ENCODE measurements around the gene MRPL20. TPM values are rescaled to one million over a fixed set of nuclear protein-coding genes. Genes with fewer than 3 reads are reported as not detected.

The MRPL20 gene
- polyA plus RNA-seq, 1 donor from 2014 or later = 204 TPM

GRCh38 chr1:1364266-1364665 lies 42.8 kb downstream of the MRPL20 start:
- Histone ChIP-seq H3K27ac (ENCODE audit: low read length) (no peak overlapping the region), H3K4me3 (ENCODE audit: low read length) (no peak overlapping the region), H3K9me3 (ENCODE audit: low read length) (no peaks in the 10 kb centered on the region), H3K27me3 (ENCODE audit: insufficient read depth, low read depth, low read length) (no peaks in the 10 kb centered on the region), H3F3A (ENCODE audit: insufficient read depth, low read length, poor library complexity, severe bottlenecking) (no peaks in the 10 kb centered on the region), H3K4me2 (ENCODE audit: low read length) (no peak overlapping the region), H4K20me1 (ENCODE audit: insufficient read depth) (no peaks in the 10 kb centered on the region), H3K9me2 (ENCODE audit: insufficient read depth, low read length) (no peaks in the 10 kb centered on the region), H3K9ac (ENCODE audit: low read length) (no peak overlapping the region), H2AFZ (ENCODE audit: low read depth, low read length) (no peak overlapping the region), H3K36me3 (ENCODE audit: insufficient read depth, low read length) (no peaks in the 10 kb centered on the region), H3K79me2 (replicated peaks; ENCODE audit: insufficient read depth, low read length) (no peaks in the 10 kb centered on the region)
- TF ChIP-seq EP300 (conservative IDR thresholded peaks at IDR 0.05; ENCODE audit: poor library complexity, severe bottlenecking) = no peak
- TF ChIP-seq SMC3 (conservative IDR thresholded peaks at IDR 0.05; ENCODE audit: poor library complexity) = no peak
- TF ChIP-seq RAD21 (conservative IDR thresholded peaks at IDR 0.05) = no peak
- no peak for TF ChIP-seq POLR2AphosphoS5 (IDR thresholded peaks at IDR 0.05)
- no peak for TF ChIP-seq TAF1 (IDR thresholded peaks at IDR 0.05; ENCODE audit: low read depth)
- TF ChIP-seq CTCF (IDR thresholded peaks at IDR 0.05; ENCODE audit: poor library complexity, severe bottlenecking) = no peak
- no peak for TF ChIP-seq REST (IDR thresholded peaks at IDR 0.05; ENCODE audit: borderline replicate concordance)
- no peak for TF ChIP-seq MXI1 (conservative IDR thresholded peaks at IDR 0.05; ENCODE audit: poor library complexity, severe bottlenecking)
- TF ChIP-seq EZH2 (IDR thresholded peaks at IDR 0.05; ENCODE audit: borderline replicate concordance, insufficient read depth, low read length, poor library complexity, severe bottlenecking) = no peak

DNA sequence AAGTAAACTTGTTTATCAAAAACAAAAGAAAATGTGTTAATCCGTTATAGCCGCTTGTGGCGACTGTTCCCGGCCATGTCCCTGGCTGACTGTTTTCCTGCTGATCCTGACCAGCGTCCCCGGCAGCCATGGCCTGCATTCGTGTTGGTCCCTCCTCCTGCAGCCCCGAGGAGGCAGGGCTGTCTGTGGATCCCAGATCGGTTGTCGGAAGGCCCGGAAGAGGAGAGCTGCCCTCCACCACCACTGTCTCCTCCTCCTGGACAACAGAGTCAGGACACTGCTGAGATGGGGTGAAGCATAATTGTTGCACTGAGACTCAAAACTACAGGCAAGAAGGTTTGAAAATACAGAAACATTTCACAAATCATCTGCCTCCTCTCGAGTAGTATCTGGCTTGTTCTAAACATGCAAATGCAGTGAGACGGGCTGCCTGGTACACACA lies 45.1 kb downstream of the MRPL20 start:
- Histone ChIP-seq H3K27me3 (ENCODE audit: insufficient read depth, low read depth, low read length) (no peaks in the 10 kb centered on the region), H3K9ac (ENCODE audit: low read length) (no peak overlapping the region), H3F3A (ENCODE audit: insufficient read depth, low read length, poor library complexity, severe bottlenecking) (no peaks in the 10 kb centered on the region), H3K9me3 (ENCODE audit: low read length) (no peaks in the 10 kb centered on the region), H2AFZ (ENCODE audit: low read depth, low read length) (no peak overlapping the region), H3K9me2 (ENCODE audit: insufficient read depth, low read length) (no peaks in the 10 kb centered on the region), H3K27ac (ENCODE audit: low read length) (no peak overlapping the region), H3K36me3 (ENCODE audit: insufficient read depth, low read length) (no peaks in the 10 kb centered on the region), H4K20me1 (ENCODE audit: insufficient read depth) (no peaks in the 10 kb centered on the region), H3K4me3 (ENCODE audit: low read length) (no peak overlapping the region), H3K79me2 (replicated peaks; ENCODE audit: insufficient read depth, low read length) (no peaks in the 10 kb centered on the region), H3K4me2 (ENCODE audit: low read length) (no peak overlapping the region)
- no peak for TF ChIP-seq EZH2 (IDR thresholded peaks at IDR 0.05; ENCODE audit: borderline replicate concordance, insufficient read depth, low read length, poor library complexity, severe bottlenecking)
- TF ChIP-seq CTCF (IDR thresholded peaks at IDR 0.05; ENCODE audit: poor library complexity, severe bottlenecking) = no peak
- no peak for TF ChIP-seq MXI1 (conservative IDR thresholded peaks at IDR 0.05; ENCODE audit: poor library complexity, severe bottlenecking)
- no peak for TF ChIP-seq POLR2AphosphoS5 (IDR thresholded peaks at IDR 0.05)
- no peak for TF ChIP-seq TAF1 (IDR thresholded peaks at IDR 0.05; ENCODE audit: low read depth)
- TF ChIP-seq RAD21 (conservative IDR thresholded peaks at IDR 0.05) = no peak
- no peak for TF ChIP-seq EP300 (conservative IDR thresholded peaks at IDR 0.05; ENCODE audit: poor library complexity, severe bottlenecking)
- no peak for TF ChIP-seq SMC3 (conservative IDR thresholded peaks at IDR 0.05; ENCODE audit: poor library complexity)
- TF ChIP-seq REST (IDR thresholded peaks at IDR 0.05; ENCODE audit: borderline replicate concordance) = no peak

Data from neural cell (in vitro differentiated cells).